ENCODE measurements around the gene TMEM14B.
"Not testable (repeated sequence)": the region's sequence is repeated elsewhere in the genome, so short reads cannot be mapped to it uniquely, and the experiment has no call there.

Gene TMEM14B

DNA sequence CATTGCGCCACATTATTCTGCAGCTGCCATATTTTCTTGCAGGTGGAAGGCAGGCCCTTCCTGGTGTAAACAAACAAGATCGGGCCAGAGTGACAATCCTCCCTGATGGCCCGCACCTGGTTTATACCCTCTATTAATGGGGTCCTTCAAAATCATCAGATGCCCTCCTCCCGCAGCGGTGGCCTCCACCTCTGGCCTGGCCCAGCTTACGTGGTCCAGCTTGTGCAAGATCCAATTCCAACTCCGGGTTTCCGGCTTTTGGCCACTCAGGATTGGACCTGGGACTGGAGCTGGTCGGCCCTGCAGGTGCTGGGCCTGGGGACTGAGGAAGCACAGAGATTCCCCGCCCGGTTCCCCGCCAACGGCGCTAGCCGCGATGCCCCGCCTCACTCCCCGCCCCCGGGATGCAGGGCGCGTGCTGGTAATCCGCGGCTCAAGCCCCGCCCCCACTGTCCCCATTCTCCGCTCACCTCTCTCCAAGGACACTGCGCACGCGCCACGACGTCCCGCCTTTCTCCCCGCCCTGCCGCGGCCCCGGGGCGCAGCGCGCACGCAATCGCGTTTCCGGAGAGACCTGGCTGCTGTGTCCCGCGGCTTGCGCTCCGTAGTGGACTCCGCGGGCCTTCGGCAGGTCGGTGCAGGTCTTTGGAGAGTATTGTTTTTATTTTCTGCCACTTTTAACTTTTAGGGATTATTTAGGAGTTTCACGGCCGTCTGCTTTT, at the start of gene TMEM14B:
TMEM14B (plus strand) TSS at position 555 of the 722 bp plus-strand sequence. CDS start 1,441 bp downstream, outside the sequence.
- peak; percentile 99 to 100 for DNase-seq

- no peak for DNase-seq
Observed at GRCh38 chr6:10713962-10714361, 33.6 kb upstream of the TMEM14B start.

- peak; percentile 12 to 29 for DNase-seq
Observed at GRCh38 chr6:10719296-10719963, 28.2 kb upstream of the TMEM14B start.

- DNase-seq: no peak
Observed at GRCh38 chr6:10719964-10720264, 27.7 kb upstream of the TMEM14B start.

DNA sequence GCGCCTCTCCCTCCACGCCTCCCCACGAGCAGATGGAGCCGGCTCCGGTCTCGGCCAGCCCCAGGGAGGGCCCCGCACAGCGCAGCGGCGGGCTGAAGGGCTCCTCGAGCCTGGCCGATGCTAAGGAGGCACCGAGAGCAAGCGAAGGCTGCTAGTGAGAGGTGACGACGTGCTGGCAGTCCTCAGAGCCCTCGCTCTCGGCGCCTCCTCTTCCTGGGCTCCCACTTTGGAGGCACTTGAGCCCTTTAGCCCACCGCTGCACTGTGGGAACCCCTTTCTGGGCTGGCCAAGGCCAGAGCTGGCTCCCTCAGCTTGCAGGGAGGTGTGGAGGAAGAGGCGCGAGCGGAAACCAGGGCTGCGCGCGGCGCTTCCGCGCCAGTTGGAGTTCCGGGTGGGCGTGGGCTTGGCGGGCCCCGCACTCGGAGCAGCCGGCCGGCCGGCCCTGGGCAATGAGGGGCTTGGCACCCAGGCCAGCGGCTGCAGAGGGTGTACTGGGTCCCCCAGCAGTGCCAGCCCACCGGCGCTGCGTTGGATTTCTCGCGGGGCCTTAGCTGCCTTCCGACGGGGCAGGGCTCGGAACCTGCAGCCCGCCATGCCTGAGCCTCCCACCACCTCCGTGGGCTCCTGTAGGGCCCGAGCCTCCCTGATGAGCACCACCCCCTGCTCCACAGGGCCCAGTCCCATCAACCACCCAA, 27.2 kb upstream of the TMEM14B start:
- DNase-seq: peak; percentile 40 to 47

DNA sequence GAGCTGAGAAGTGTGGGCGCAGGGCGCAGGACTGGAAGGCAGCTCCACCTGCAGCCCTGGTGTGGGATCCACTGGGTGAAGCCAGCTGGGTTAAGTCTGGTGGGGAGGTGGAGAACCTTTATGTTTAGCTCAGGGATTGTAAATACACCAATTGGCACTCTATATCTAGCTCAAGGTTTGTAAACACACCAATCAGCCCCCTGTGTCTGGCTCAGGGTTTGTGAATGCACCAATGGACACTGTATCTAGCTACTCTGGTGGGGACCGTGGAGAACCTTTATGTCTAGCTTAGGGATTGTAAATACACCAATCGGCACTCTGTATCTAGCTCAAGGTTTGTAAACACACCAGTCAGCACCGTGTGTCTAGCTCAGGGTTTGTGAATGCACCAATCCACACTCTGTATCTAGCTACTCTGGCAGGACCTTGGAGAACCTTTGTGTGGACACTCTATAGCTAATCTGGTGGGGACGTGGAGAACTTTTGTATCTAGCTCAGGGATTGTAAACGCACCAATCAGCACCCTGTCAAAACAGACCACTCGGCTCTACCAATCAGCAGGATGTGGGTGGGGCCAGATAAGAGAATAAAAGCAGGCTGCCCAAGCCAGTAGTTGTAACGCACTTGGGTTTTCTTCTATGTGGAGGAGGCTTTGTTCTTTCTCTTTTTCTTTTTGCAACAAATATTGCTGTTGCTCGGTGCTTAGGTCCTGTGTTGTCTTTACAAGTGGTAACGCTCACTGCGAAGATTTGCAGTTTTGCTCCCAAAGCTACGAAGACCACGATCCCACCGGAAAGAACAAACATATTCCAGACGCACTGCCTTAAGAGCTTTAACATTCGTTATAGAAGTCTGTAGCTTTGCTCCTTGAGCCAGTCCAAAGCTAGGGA, 26.4 kb upstream of the TMEM14B start:
- DNase-seq: not testable (repeated sequence)

- DNase-seq: no peak
Observed at GRCh38 chr6:10721850-10722569, 25.6 kb upstream of the TMEM14B start.

DNA sequence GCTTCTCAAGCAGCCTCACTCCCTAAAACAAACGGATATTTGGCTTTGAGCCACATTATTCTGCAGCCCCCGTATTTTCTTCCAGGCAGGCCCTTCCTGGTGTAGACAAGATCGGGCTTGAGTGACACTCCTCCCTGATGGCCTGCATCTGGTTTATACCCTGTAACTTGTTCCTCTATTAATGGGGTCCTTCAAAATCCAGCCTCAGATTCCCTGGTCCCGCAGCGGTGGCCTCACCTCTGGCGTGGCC, 25.1 kb upstream of the TMEM14B start:
- no peak for DNase-seq

DNA sequence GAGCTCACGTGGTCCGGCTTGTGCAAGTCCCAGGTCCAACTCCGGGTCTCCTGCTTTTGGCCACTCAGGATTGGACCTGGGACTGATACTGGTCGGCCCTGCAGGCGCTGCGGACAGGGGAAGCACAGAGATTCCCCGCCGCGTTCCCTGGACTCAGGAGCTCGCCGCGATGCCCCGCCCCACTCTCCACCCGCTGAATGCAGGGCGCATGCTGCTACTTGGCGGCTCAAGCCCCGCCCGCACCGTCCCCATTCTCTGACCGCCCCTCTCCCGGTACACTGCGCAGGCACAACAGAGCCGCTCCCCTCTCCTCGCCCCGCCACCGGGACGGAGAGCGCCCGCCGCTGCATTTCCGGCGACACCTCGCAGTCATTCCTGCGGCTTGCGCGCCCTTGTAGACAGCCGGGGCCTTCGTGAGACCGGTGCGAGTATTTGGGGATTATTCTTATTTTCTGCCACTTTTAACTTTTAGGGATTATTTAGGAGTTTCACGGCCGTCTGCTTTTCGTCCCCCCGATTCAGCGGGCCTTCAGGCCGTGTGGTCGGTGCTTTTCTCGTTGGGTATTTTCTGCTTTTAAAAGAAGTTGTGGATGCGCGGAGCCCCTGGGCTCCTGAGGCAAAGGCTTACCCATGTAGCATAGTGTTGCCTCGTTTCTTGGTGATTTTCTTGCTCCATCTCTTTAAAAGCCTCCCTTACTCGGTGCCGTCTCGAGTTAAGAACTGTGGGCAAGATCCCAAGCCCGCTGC, 24.6 kb upstream of the TMEM14B start, which contains the start of gene TMEM14C:
TMEM14C (plus strand) TSS at position 251 of the 747 bp plus-strand sequence. CDS start 1,544 bp downstream, outside the sequence.
- DNase-seq: peak; percentile 75 to 80

DNA sequence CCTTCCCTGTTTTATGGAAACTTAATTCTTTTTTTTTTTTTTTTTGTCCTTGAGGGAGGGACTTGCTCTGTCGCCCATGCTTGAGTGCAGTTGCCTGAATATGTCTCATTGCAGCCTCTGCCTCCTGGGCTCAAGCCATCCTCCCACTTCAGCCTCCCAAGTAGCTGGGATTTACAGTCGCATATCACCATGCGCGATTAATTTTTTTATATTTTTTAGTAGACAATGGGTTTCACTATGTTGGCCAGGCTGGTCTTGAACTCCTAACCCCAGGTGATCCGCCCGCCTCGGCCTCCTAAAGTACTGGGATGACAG, 24.1 kb upstream of the TMEM14B start:
- no peak for DNase-seq

GRCh38 chr6:10725044-10725443, 22.6 kb upstream of the TMEM14B start:
- no peak for DNase-seq

- no peak for DNase-seq
Observed at GRCh38 chr6:10725716-10726115, 21.9 kb upstream of the TMEM14B start.

DNA sequence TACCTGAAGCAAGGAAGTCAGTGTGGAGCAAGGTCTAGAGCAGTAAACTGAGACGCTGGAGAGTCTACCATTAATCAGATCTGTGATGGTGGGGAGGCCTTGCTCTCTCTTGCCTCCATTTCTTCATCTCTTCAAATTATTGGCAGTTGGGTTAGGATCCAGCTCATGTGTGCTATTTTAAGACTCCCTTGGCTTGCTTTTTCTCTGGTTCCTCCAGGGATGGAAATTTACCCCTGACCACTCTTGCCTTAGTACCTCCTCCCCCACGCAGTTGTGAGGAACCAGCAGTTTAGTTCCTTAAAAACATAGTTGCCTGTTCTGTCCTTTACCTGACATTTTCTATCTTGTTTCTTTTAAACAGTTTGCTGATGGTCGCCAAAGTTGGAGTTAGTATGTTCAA, 17.4 kb upstream of the TMEM14B start:
- no peak for DNase-seq

DNA sequence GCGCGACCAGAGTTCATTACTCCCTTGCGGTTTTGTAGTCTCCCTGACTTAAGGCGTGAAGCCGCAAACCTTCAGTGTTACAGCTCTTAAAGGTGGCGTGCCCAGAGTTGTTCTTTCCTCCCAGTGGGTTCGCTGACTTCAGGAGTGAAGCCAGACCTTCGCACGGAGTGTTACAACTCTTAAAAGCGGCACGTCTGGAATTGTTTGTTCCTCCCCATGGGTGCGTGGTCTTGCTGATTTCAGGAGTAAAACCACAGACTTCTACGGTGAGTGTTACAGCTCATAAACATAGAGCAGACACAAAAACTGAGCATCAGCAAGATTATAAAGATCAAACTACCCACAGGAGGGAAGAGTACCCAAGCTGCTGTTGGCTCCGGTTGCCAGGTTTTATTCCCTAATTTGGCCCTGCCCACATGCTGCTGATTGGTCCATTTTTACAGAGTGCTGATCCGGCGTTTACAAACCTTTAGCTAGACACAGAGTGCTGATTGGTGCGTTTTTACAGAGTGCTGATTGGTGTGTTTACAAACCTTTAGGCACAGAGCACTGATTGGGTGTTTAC, 14.4 kb upstream of the TMEM14B start:
- DNase-seq: no peak

DNA sequence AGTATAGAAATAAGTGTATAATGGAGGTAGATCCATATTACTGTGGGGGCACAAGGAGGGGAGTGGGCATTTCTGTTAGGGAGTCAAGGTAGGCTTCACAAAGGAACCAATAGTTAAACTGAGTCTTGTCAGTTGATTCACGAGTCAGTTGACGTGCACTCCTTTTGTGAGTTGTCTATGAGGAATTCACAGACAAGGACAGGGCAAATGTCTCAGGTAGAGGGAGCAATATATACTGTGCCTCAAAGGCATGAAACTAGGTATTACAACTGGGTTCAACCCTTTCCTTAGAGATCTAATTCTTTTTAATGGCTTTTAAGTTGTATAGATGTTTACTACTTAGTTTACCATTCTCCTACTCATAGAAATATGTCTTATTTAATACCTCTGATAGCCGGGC, 13.7 kb upstream of the TMEM14B start:
- DNase-seq: no peak

DNA sequence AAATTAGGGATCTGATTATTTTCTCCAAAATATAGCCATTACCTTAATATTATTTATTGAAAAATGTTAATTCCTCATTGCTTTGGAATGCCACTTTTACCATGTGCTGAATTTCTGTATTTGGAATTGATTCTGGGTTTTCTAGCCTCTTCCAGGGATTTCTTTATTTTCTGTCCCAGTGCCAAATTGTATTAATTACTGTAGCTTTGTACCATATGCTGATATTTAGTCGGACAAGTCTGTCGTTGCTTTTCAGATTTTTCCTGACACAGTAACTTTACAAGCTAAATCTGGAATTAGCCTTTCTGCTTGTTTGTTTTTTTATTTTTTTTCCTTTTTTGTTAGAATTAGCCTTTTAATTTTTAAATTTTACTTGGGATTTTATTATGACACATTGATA, 10.9 kb upstream of the TMEM14B start:
- no peak for DNase-seq

DNA sequence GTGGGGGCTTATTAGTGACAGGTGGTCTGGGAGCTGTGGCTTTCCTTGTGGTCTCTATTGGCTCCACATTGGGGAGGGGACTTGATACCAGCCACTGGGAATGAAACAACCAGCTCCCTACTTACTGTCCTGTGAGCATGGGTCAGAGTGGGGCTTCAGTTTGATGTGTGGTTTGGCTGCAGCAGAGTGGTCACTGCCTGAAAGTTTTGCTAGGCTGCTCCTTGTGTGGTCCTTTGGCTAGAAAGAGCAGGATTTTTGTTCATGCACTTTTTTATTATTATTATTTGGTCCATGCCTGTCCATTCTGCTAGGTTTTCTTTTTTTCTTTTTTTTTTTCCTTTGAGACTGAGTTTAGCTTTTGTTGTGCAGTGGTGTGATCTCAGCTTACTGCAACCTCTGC, 7.5 kb upstream of the TMEM14B start:
- DNase-seq: no peak

- DNase-seq: not testable (repeated sequence)
Observed at GRCh38 chr6:10741643-10742042, 6.0 kb upstream of the TMEM14B start.

DNA sequence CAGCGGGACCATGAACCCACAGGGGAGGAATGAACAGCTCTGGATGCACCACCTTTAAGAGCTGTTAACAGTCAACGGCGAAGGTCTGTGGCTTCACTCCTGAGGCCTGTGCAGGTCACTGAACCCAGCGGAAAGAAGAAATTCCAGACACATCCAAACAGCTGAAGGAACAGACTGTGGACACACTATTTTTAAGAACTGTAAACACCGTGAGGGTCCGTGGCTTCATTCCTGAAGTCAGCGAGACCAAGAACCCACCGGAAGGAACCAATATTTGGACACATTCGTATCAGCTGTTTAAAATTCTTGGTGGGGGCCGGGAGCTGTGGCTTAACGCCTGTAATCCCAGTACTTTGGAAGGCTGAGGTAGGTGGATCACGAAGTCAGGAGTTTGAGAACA, 5.4 kb upstream of the TMEM14B start:
- no peak for DNase-seq

DNA sequence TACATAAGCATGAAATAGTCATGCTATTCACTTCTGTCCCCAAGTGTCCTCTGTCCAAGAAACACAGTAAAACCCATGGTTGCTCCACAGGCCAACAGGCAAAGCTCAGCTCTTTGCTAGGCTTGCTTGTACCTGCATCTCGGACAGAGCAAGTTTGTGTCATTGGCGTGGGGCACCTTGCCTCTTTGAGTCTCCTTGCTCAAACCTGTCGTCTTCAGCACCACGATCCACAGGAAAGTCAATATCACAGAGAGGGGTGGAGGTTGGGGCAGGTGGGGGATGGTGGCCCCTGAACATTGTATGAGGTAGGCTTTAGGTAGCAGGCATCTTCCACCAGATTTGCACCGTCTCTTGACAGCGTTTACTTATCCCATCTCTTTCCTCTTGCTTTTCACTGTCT, 4.1 kb upstream of the TMEM14B start:
- no peak for DNase-seq

GRCh38 chr6:10745116-10745515, 2.5 kb upstream of the TMEM14B start:
- DNase-seq: no peak

DNA sequence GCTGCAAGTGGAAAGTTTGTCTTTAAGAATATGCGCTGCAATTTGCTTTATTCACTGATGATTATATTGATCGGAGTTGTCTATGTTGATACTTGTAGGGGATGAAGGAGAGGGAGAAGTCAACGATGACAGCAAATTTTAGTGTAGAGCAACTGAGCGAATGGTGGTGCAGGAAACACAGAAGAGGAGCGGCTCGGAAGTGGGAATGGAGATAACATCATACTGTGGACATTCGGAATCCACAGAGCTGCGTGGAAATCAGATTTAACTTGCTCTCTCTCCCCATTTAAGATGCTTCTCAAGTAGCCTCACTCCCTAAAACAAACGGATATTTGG, 722 bp upstream of the TMEM14B start:
- DNase-seq: no peak

All from activated CD4-positive, alpha-beta T cell treated with anti-CD3 and anti-CD28 coated beads for 4 hours (primary cell).